Endothelial cell of umbilical vein (primary cell): Measurements from ENCODE around the gene LRRC7. TPM values are rescaled to one million over a fixed set of nuclear protein-coding genes. Genes with fewer than 3 reads are reported as not detected.

Source experiments
- BruUV-seq: library from RNA; stranded (reverse); fragments of 400-500 nt; replicated peaks from 2 replicates; lab custom pipeline; 2021; lab: Mats Ljungman, UMichigan
- CTCF ChIA-PET: fragments of 300-600, 350-600 bp; sonication (Branson Sonifier 250); formaldehyde crosslinking; loops from one replicate; lab custom pipeline; 2021; ENCODE audit warnings: antibody characterized with exemption, inconsistent platforms; lab: Charles Lee
- POLR2A ChIA-PET: fragments of 300-600, 350-600 bp; sonication (Branson Sonifier 250); formaldehyde crosslinking; loops from one replicate; lab custom pipeline; 2021; ENCODE audit warnings: antibody characterized with exemption, inconsistent platforms; lab: Charles Lee
- DNase-seq: peaks from one replicate; pipeline ENCODE4 v3.0.0-alpha.2; 2011; ENCODE audit warnings: low read depth, low spot score
- FAIRE-seq: peaks from 2 replicates; lab custom pipeline; 2011; peaks lifted over from hg19 to GRCh38; lab: Jason Lieb, UNC
- H2AFZ ChIP-seq: 2 replicates; pipeline ENCODE4 v1.6.0; 2012; ENCODE audit warnings: low read depth, low read length, control low read depth, inconsistent platforms
- H3K27ac ChIP-seq: 2 replicates; pipeline ENCODE4 v1.5.1; 2011; ENCODE audit warnings: low read depth, mild to moderate bottlenecking, control low read depth, low read length, moderate library complexity; ENCODE audit not compliant: insufficient read depth
- H3K27me3 ChIP-seq, 2 experiments: 2 replicates each; pipeline versions ENCODE4 v1.6.0 to v1.6.1; 2011; ENCODE audit warnings: low read length in 2 of 2, mixed read lengths in 1 of 2; ENCODE audit not compliant: control insufficient read depth in 2 of 2, insufficient read depth in 2 of 2
- H3K36me3 ChIP-seq, 2 experiments: 2 replicates in 1 of 2; 3 replicates in 1 of 2; pipeline ENCODE4 v1.5.1; 2011; ENCODE audit warnings: low read length in 2 of 2, mild to moderate bottlenecking in 1 of 2, moderate library complexity in 1 of 2; ENCODE audit not compliant: control insufficient read depth in 2 of 2, insufficient read depth in 2 of 2; ENCODE audit errors: extremely low read depth in 1 of 2
- H3K4me1 ChIP-seq: 3 replicates; pipeline ENCODE4 v1.5.1; 2011; ENCODE audit warnings: mild to moderate bottlenecking, low read length; ENCODE audit not compliant: control insufficient read depth, insufficient read depth; ENCODE audit errors: extremely low read depth
- H3K4me2 ChIP-seq: 2 replicates; pipeline ENCODE4 v1.6.1; 2011; ENCODE audit warnings: low read length, control low read depth, mixed read lengths; ENCODE audit not compliant: insufficient read depth
- H3K4me3 ChIP-seq, 3 experiments: fragments of 200-600 bp in 1 of 3; sonication (generic), shearing (Covaris generic) in 1 of 3; replicated peaks in 1 of 3; 2 replicates each; pipeline ENCODE4 v1.5.1; 2011 to 2016; ENCODE audit warnings: control low read depth in 3 of 3, low read length in 3 of 3, mild to moderate bottlenecking in 2 of 3, inconsistent platforms in 1 of 3, low read depth in 1 of 3, moderate library complexity in 1 of 3; ENCODE audit not compliant: insufficient read depth in 1 of 3
- H3K79me2 ChIP-seq: 2 replicates; pipeline ENCODE4 v1.6.0; 2012; ENCODE audit warnings: low read length, inconsistent platforms; ENCODE audit not compliant: control insufficient read depth, insufficient read depth
- H3K9ac ChIP-seq: replicated peaks from 2 replicates; pipeline ENCODE3; 2011; ENCODE audit warnings: low read length, control low read depth; ENCODE audit not compliant: insufficient read depth; ENCODE audit errors: extremely low read depth
- H3K9me1 ChIP-seq: replicated peaks from 3 replicates; pipeline ENCODE4 v1.6.0; 2011; ENCODE audit warnings: mild to moderate bottlenecking, low read length; ENCODE audit not compliant: control insufficient read depth, insufficient read depth; ENCODE audit errors: extremely low read depth
- H3K9me3 ChIP-seq: replicated peaks from 2 replicates; pipeline ENCODE4 v1.5.1; 2012; ENCODE audit warnings: low read length, inconsistent platforms; ENCODE audit not compliant: control insufficient read depth, insufficient read depth
- H4K20me1 ChIP-seq: replicated peaks from 2 replicates; pipeline ENCODE3; 2011; ENCODE audit warnings: mild to moderate bottlenecking, low read length; ENCODE audit not compliant: control insufficient read depth, insufficient read depth; ENCODE audit errors: extremely low read depth
- EZH2 ChIP-seq: IDR thresholded peaks from 2 replicates; pipeline ENCODE4 v1.6.1; 2012; ENCODE audit warnings: borderline replicate concordance, low read depth, mild to moderate bottlenecking, moderate library complexity, low read length, inconsistent platforms; ENCODE audit not compliant: severe bottlenecking
- FOS ChIP-seq: IDR thresholded peaks from 2 replicates; pipeline ENCODE4 v1.6.1; 2011; ENCODE audit warnings: mild to moderate bottlenecking, low read length, moderate library complexity, borderline replicate concordance; ENCODE audit not compliant: insufficient read depth
- GATA2 ChIP-seq: IDR thresholded peaks from 2 replicates; pipeline ENCODE4 v1.7.0; 2011; ENCODE audit warnings: low read depth, mild to moderate bottlenecking, moderate library complexity, mixed read lengths, low read length; ENCODE audit not compliant: insufficient read length, insufficient read depth
- JUN ChIP-seq: IDR thresholded peaks from 2 replicates; pipeline ENCODE4 v1.6.1; 2011; ENCODE audit warnings: borderline replicate concordance, low read depth; ENCODE audit not compliant: insufficient read length, insufficient read depth
- MYC ChIP-seq: IDR thresholded peaks from one replicate; pipeline ENCODE4 v1.6.1; 2011; ENCODE audit warnings: mild to moderate bottlenecking, low read depth, low read length
- POLR2A ChIP-seq: IDR thresholded peaks from 2 replicates; pipeline ENCODE4 v1.6.1; 2012; ENCODE audit warnings: low read depth, mild to moderate bottlenecking, control low read depth, low read length
- POLR2AphosphoS5 ChIP-seq: IDR thresholded peaks from 2 replicates; pipeline ENCODE4 v1.6.1; 2012; ENCODE audit warnings: low read depth, mild to moderate bottlenecking, control low read depth, low read length, moderate library complexity; ENCODE audit not compliant: insufficient read depth
- dilution Hi-C: fragments of 300-500 bp; cut with MboI; formaldehyde crosslinking; loops from one replicate; pipeline ENCODE4 v1.15.0; 2019; ENCODE audit warnings: low sequenced_read_pairs; ENCODE audit not compliant: extremely low pct_ligation_motif_present
- intact Hi-C: fragments of 100-400 bp; cut with micrococcal nuclease; formaldehyde crosslinking; loops from one replicate; pipeline ENCODE4 v1.10.0; 2022
- polyA plus RNA-seq, 4 experiments: library from polyadenylated mRNA; depleted of rRNA in 3 of 4; stranded (reverse) in 3 of 4; unstranded in 1 of 4; fragments of >200 nt; gene quantifications; 2 replicates each; pipeline versions ENCODE4 v1.2.1 to v1.2.3, GENCODE V29; 2011 to 2012; ENCODE audit warnings: missing spikeins in 1 of 4
- total RNA-seq: library from RNA; stranded (reverse); gene quantifications from 2 replicates; pipeline ENCODE4 v1.2.3, GENCODE V29; 2021
- TF ChIP-seq, protein P1 (sequence below), 2 donors: IDR thresholded peaks; 1 replicate in 1 of 2; 2 replicates in 1 of 2; pipeline ENCODE4 v1.5.1; 2011; ENCODE audit warnings: low read length in 2 of 2, mild to moderate bottlenecking in 2 of 2, moderate library complexity in 2 of 2, control low read depth in 1 of 2, inconsistent platforms in 1 of 2, low read depth in 1 of 2; ENCODE audit not compliant: insufficient read depth in 1 of 2; ENCODE audit errors: extremely low read depth in 1 of 2
- TF ChIP-seq, protein P2 (sequence below): IDR thresholded peaks from 2 replicates; pipeline ENCODE4 v1.6.1; 2011; ENCODE audit not compliant: insufficient read depth, insufficient read length

Gene LRRC7
- total and polyA plus RNA-seq, 2 donors (not counting 3 experiments of a cell fraction or from before 2014, with no cell fraction given) = 0.11 to 0.58 TPM

DNA sequence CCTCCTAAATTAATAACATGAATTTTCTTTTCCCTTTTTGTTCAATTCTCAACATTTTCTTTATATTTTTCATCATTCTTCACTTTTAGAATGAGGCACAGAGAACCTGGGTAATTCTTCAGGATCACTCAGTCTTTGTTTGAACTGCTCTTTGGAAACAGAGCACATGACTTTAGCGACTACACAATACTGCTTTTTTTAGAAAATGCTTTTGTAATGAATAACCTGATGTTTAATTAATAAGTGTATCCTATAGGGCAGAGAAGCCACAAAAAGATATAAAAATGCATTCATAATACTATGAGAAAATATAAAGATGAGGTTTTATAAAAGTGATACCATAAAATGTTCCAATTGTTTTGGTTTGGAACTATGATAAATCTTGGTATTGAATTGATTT is 77.8 kb downstream of the LRRC7 start:
- H3K9ac ChIP-seq = no peak overlapping the region
- H3K27ac ChIP-seq = no peak overlapping the region
- POLR2A ChIA-PET = no interaction called here
- H3K4me2 ChIP-seq = no peak overlapping the region
- no peaks in the 10 kb centered on the region for H3K9me3 ChIP-seq
- no peak for FAIRE-seq
- no peak overlapping the region for H2AFZ ChIP-seq
- no peaks in the 10 kb centered on the region for H3K27me3 ChIP-seq
- no peak for DNase-seq
- no peaks in the 10 kb centered on the region for H4K20me1 ChIP-seq
- no peaks in the 10 kb centered on the region for H3K36me3 ChIP-seq
- H3K4me3 ChIP-seq = no peak overlapping the region
- intact Hi-C loops (no loop called here), dilution Hi-C loops (no loop called here)
- no TSS peak for BruUV-seq
- CTCF ChIA-PET = interaction anchor here (1.2 kb wide), 1 partner anchor 10 kb away, joined by 3 read pairs; no protein-coding TSS in a partner anchor
- H3K79me2 ChIP-seq = no peaks in the 10 kb centered on the region
- H3K9me1 ChIP-seq = no peaks in the 10 kb centered on the region
- no peaks in the 10 kb centered on the region for H3K4me1 ChIP-seq
- TF ChIP-seq, protein P1, sequence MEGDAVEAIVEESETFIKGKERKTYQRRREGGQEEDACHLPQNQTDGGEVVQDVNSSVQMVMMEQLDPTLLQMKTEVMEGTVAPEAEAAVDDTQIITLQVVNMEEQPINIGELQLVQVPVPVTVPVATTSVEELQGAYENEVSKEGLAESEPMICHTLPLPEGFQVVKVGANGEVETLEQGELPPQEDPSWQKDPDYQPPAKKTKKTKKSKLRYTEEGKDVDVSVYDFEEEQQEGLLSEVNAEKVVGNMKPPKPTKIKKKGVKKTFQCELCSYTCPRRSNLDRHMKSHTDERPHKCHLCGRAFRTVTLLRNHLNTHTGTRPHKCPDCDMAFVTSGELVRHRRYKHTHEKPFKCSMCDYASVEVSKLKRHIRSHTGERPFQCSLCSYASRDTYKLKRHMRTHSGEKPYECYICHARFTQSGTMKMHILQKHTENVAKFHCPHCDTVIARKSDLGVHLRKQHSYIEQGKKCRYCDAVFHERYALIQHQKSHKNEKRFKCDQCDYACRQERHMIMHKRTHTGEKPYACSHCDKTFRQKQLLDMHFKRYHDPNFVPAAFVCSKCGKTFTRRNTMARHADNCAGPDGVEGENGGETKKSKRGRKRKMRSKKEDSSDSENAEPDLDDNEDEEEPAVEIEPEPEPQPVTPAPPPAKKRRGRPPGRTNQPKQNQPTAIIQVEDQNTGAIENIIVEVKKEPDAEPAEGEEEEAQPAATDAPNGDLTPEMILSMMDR (IDR thresholded peaks at IDR 0.05; ENCODE audit: extremely low read depth in 1 of 2, insufficient read depth in 1 of 2, low read depth in 1 of 2, low read length in 2 of 2) = no peak
- TF ChIP-seq POLR2AphosphoS5 (no peak), GATA2 (no peak), POLR2A (no peak), FOS (no peak), JUN (no peak), MYC (no peak), EZH2 (no peak)
- TF ChIP-seq, protein P2, sequence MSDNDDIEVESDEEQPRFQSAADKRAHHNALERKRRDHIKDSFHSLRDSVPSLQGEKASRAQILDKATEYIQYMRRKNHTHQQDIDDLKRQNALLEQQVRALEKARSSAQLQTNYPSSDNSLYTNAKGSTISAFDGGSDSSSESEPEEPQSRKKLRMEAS = no peak
